DMS114 treated with DMSO at 0.1 percent for 48 hours (cell line): ENCODE data around the gene NEDD4.
"Not testable (repeated sequence)": the region's sequence is repeated elsewhere in the genome, so short reads cannot be mapped to it uniquely, and the experiment has no call there.

Experiments
- DNase-seq: peaks from one replicate; lab custom pipeline; 2025; ENCODE audit not compliant: unreplicated experiment; lab: John Stamatoyannopoulos, UW

The NEDD4 gene

GRCh38 chr15:55829826-55830225 is 163.6 kb downstream of the NEDD4 start:
- DNase-seq, result no peak

GRCh38 chr15:55827955-55828354 is 165.5 kb downstream of the NEDD4 start:
- DNase-seq, result no peak

GRCh38 chr15:55827204-55827603 is 166.2 kb downstream of the NEDD4 start:
- no peak for DNase-seq

GRCh38 chr15:55824857-55825613 is 168.4 kb downstream of the NEDD4 start:
- no peak for DNase-seq

- no peak for DNase-seq
Measured at GRCh38 chr15:55823699-55824340, 169.6 kb downstream of the NEDD4 start.

- DNase-seq, result no peak
Measured at GRCh38 chr15:55823191-55823670, 170.2 kb downstream of the NEDD4 start.

- DNase-seq, result not testable (repeated sequence)
Measured at GRCh38 chr15:55821740-55822139, 171.7 kb downstream of the NEDD4 start.

- DNase-seq, result no peak
Measured at GRCh38 chr15:55820043-55820442, 173.4 kb downstream of the NEDD4 start.

- DNase-seq, result no peak
Measured at GRCh38 chr15:55819397-55820034, 173.9 kb downstream of the NEDD4 start.

- no peak for DNase-seq
Measured at GRCh38 chr15:55816017-55816416, 177.4 kb downstream of the NEDD4 start.

- no peak for DNase-seq
Measured at GRCh38 chr15:55802600-55803376, 190.6 kb downstream of the NEDD4 start.

- no peak for DNase-seq
Measured at GRCh38 chr15:55800216-55800615, 193.2 kb downstream of the NEDD4 start.

- DNase-seq, result no peak
Measured at GRCh38 chr15:55799291-55800212, 193.9 kb downstream of the NEDD4 start.

GRCh38 chr15:55796321-55796965 is 197.0 kb downstream of the NEDD4 start:
- DNase-seq, result no peak

- no peak for DNase-seq
Measured at GRCh38 chr15:55795031-55795430, 198.4 kb downstream of the NEDD4 start.

- no peak for DNase-seq
Measured at GRCh38 chr15:55791551-55792400, 201.6 kb downstream of the NEDD4 start.

GRCh38 chr15:55789066-55789660 is 204.2 kb downstream of the NEDD4 start:
- no peak for DNase-seq

- no peak for DNase-seq
Measured at GRCh38 chr15:55786341-55786740, 207.1 kb downstream of the NEDD4 start.
